Peyer's patch (tissue), 4 donors: ENCODE data around the gene TRIM39. TPM values are rescaled to one million over a fixed set of nuclear protein-coding genes. Genes with fewer than 3 reads are reported as not detected.

Experiments used
- DNase-seq, 3 donors: peaks; one replicate each; pipeline ENCODE4 v3.0.0-alpha.2; 2017 to 2019
- H3K27ac ChIP-seq, 4 donors: fragments of 200-600 bp; sonication (generic); one replicate each; pipeline ENCODE4 v1.5.1; 2016 to 2019
- H3K27me3 ChIP-seq, 2 donors: fragments of 200-600 bp; sonication (generic); one replicate each; pipeline ENCODE4 v1.5.1; 2019
- H3K36me3 ChIP-seq, 3 donors: fragments of 200-600 bp; sonication (generic); one replicate each; pipeline ENCODE4 v1.5.1; 2016 to 2019
- H3K4me1 ChIP-seq, 4 donors: fragments of 200-600 bp; sonication (generic); one replicate each; pipeline ENCODE4 v1.5.1; 2016 to 2019
- H3K4me3 ChIP-seq, 4 donors: fragments of 200-600 bp; sonication (generic); 1 replicate in 3 of 4; 2 replicates in 1 of 4; pipeline ENCODE4 v1.5.1; 2016 to 2019; ENCODE audit warnings: mild to moderate bottlenecking in 1 of 4
- H3K9me3 ChIP-seq, 4 donors: fragments of 200-600 bp; sonication (generic); one replicate each; pipeline ENCODE4 v1.5.1; 2016 to 2019; ENCODE audit warnings: mild to moderate bottlenecking in 1 of 4
- POLR2A ChIP-seq, 2 donors: fragments of 450-650 bp; IDR thresholded peaks; one replicate each; pipeline ENCODE4 v1.5.1; 2017; ENCODE audit warnings: antibody characterized with exemption in 2 of 2, mild to moderate bottlenecking in 2 of 2, moderate library complexity in 2 of 2
- total RNA-seq, 4 donors: library from RNA; depleted of rRNA; stranded (reverse); fragments of >200 nt; gene quantifications; one replicate each; pipeline ENCODE4 v1.1.0, GENCODE V29; 2016
- TF ChIP-seq, protein P1 (sequence below), 6 experiments: fragments of 450-650 bp in 4 of 6; fragments of 200-600 bp in 2 of 6; sonication (generic) in 1 of 6; IDR thresholded peaks; one replicate each; pipeline ENCODE4 v1.5.1; 2017 to 2019; ENCODE audit warnings: antibody characterized with exemption in 6 of 6, mild to moderate bottlenecking in 3 of 6, moderate library complexity in 1 of 6

Gene TRIM39
- total RNA-seq, 4 donors from 2014 or later, result 10.7 to 23.6 (median 16.4) TPM

DNA sequence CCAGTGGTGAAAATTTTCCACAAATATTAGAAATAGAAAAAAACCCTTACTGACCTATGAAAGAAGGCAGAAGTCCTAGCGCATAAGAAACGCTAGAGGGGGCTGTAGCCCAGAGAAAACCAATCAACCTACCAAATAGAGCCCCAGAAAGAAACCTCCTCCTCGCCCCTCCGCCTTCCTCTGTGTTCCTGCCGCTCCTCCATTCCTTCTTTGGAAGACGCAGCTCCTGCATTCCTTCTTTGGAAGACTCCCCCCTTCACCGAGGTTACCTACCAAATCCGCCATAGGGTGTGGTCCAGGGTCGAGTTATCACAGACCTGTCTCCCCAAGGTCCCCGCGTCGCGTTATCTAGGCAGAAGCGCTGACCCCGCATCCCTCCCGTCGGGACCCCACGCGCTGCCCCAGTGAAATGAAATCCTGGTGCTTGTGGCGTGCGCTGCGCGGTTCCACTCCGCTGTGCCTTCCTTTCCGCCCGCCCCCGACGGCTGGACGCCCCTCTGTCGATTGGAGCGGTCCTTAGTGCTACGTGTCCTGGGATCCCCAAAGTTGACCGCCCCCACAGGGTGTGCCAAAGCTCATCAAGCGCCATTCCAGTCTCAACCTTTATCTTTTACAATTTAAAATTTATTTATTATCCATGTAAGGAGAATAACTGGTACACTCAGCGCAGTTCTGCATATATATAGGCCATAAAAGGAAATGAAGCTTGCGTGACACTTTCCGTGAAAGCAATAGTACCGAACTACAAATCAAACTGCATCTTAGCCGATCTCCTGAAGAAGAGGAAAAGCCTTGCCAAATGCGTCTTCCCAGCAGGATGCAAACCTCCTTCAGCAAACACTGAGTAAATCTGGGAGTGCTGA lies 31.2 kb downstream of the TRIM39 start:
- TF ChIP-seq POLR2A (IDR thresholded peaks at IDR 0.05), result no peak
- TF ChIP-seq, protein P1, sequence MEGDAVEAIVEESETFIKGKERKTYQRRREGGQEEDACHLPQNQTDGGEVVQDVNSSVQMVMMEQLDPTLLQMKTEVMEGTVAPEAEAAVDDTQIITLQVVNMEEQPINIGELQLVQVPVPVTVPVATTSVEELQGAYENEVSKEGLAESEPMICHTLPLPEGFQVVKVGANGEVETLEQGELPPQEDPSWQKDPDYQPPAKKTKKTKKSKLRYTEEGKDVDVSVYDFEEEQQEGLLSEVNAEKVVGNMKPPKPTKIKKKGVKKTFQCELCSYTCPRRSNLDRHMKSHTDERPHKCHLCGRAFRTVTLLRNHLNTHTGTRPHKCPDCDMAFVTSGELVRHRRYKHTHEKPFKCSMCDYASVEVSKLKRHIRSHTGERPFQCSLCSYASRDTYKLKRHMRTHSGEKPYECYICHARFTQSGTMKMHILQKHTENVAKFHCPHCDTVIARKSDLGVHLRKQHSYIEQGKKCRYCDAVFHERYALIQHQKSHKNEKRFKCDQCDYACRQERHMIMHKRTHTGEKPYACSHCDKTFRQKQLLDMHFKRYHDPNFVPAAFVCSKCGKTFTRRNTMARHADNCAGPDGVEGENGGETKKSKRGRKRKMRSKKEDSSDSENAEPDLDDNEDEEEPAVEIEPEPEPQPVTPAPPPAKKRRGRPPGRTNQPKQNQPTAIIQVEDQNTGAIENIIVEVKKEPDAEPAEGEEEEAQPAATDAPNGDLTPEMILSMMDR (IDR thresholded peaks at IDR 0.05), result peak; percentile 30 to 69 (median 54)
- no peaks in the 10 kb centered on the region for H3K9me3 ChIP-seq

DNA sequence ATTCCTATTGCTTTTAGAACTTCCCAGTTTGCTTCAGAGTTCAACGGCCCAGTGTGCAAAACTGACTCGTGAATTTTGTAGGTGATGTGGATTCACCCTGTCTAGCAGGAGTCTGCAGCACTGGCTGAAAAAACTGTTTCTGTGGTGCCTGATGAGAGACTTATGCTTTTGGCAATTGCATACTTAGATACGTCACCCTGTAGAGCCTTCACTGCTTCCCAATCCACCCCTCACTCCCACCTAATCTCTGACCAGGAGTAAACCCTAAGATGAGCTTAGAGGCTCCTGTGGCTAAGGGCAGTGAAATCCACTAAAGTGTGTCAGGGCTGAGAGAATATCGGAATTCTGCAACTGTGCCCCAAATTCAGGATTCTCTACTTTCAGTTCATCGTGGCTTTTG lies 32.5 kb downstream of the TRIM39 start:
- H3K27me3 ChIP-seq, result peaks cover 0 to 17% of the 10 kb centered on the region in 2 donors
- TF ChIP-seq, protein P1 (IDR thresholded peaks at IDR 0.05), result no peak
- TF ChIP-seq POLR2A (IDR thresholded peaks at IDR 0.05), result no peak

More for the DNA sequence above, 31.2 kb downstream of the TRIM39 start:
- Histone ChIP-seq H3K27me3 (peaks cover 0 to 17% of the 10 kb centered on the region in 2 donors), H3K4me3 (peak overlapping the region; percentile 12 to 44 (median 36)), H3K4me1 (no peaks in the 10 kb centered on the region), H3K27ac (peak overlapping the region in 1 of 4 donors; percentile 43), H3K36me3 (no peaks in the 10 kb centered on the region)
- DNase-seq, result peak in 1 of 3 donors; percentile 78

GRCh38 chr6:30360139-30360538 lies 33.4 kb downstream of the TRIM39 start:
- H3K27ac ChIP-seq, result no peak overlapping the region
- no peak for DNase-seq
- peaks cover 0 to 17% of the 10 kb centered on the region in 2 donors for H3K27me3 ChIP-seq
- no peak overlapping the region for H3K4me3 ChIP-seq
- no peaks in the 10 kb centered on the region for H3K4me1 ChIP-seq
- no peaks in the 10 kb centered on the region for H3K36me3 ChIP-seq
- H3K9me3 ChIP-seq, result no peaks in the 10 kb centered on the region
- TF ChIP-seq, protein P1 (IDR thresholded peaks at IDR 0.05), result no peak
- no peak for TF ChIP-seq POLR2A (IDR thresholded peaks at IDR 0.05)

More for the DNA sequence above, 32.5 kb downstream of the TRIM39 start:
- Histone ChIP-seq H3K4me1 (no peaks in the 10 kb centered on the region), H3K4me3 (no peak overlapping the region), H3K27ac (no peak overlapping the region), H3K9me3 (no peaks in the 10 kb centered on the region), H3K36me3 (no peaks in the 10 kb centered on the region)
- DNase-seq, result no peak

GRCh38 chr6:30361661-30362060 lies 34.9 kb downstream of the TRIM39 start:
- Histone ChIP-seq H3K4me1 (no peaks in the 10 kb centered on the region), H3K4me3 (no peak overlapping the region), H3K9me3 (no peaks in the 10 kb centered on the region), H3K27me3 (peaks cover 0 to 17% of the 10 kb centered on the region in 2 donors), H3K36me3 (no peaks in the 10 kb centered on the region), H3K27ac (no peak overlapping the region)
- no peak for DNase-seq
- TF ChIP-seq, protein P1 (IDR thresholded peaks at IDR 0.05), result no peak
- no peak for TF ChIP-seq POLR2A (IDR thresholded peaks at IDR 0.05)

- TF ChIP-seq, protein P1 (IDR thresholded peaks at IDR 0.05), result no peak
- TF ChIP-seq POLR2A (IDR thresholded peaks at IDR 0.05), result no peak
- no peak for DNase-seq
- Histone ChIP-seq H3K27me3 (peaks cover 0 to 3% of the 10 kb centered on the region in 2 donors), H3K9me3 (no peaks in the 10 kb centered on the region), H3K4me1 (no peaks in the 10 kb centered on the region), H3K27ac (no peak overlapping the region), H3K4me3 (no peak overlapping the region), H3K36me3 (no peaks in the 10 kb centered on the region)
Measured at GRCh38 chr6:30363459-30363858, 36.7 kb downstream of the TRIM39 start.
